HG03196 (cell line): ENCODE measurements around the gene TRIM66.

Experiments
- ATAC-seq: cut with Tn5 transposase; IDR thresholded peaks from one replicate; pipeline ENCODE4 v1.9.1; 2021; ENCODE audit not compliant: unreplicated experiment

TRIM66 gene

GRCh38 chr11:8573777-8574176, 108.7 kb downstream of the TRIM66 start:
- no peak for ATAC-seq

- no peak for ATAC-seq
Observed at GRCh38 chr11:8567602-8568198, 114.8 kb downstream of the TRIM66 start.

GRCh38 chr11:8566613-8567210, 115.8 kb downstream of the TRIM66 start:
- ATAC-seq: peak; percentile 69

- no peak for ATAC-seq
Observed at GRCh38 chr11:8564526-8564925, 117.9 kb downstream of the TRIM66 start.
